Measurements from ENCODE around the gene CDIPT. TPM values are rescaled to one million over a fixed set of nuclear protein-coding genes. Genes with fewer than 3 reads are reported as not detected.

The CDIPT gene
- total RNA-seq, 1 experiment from 2014 or later, result 57.4 TPM

- H3K4me2 ChIP-seq (ENCODE audit: low read depth, low read length, poor library complexity, severe bottlenecking), result no peak overlapping the region
- no peak overlapping the region for H3K9ac ChIP-seq (ENCODE audit: low read length)
- peaks cover 16% of the 10 kb centered on the region; the same call in 1 of the 2 replicates for H4K20me1 ChIP-seq (ENCODE audit: insufficient read depth, low read depth, low read length)
- H3K4me3 ChIP-seq (ENCODE audit: low read length), result no peak overlapping the region
- no peaks in the 10 kb centered on the region for H3K9me3 ChIP-seq (ENCODE audit: low read length)
- no peaks in the 10 kb centered on the region for H3K79me2 ChIP-seq (ENCODE audit: low read length)
- no peaks in the 10 kb centered on the region for H3K9me2 ChIP-seq (replicated peaks; ENCODE audit: insufficient read depth, low read length)
- no peak overlapping the region for H2AFZ ChIP-seq (ENCODE audit: low read length)
- H3K27me3 ChIP-seq (ENCODE audit: low read length), result no peaks in the 10 kb centered on the region
- no peak for DNase-seq
- peaks cover 14% of the 10 kb centered on the region for H3K4me1 ChIP-seq (ENCODE audit: low read length)
- no peaks in the 10 kb centered on the region for H3K36me3 ChIP-seq (ENCODE audit: insufficient read depth, low read length)
- no peak overlapping the region for H3K27ac ChIP-seq (ENCODE audit: low read length)
Measured at GRCh38 chr16:29824589-29825144, 38.4 kb downstream of the CDIPT start.

DNA sequence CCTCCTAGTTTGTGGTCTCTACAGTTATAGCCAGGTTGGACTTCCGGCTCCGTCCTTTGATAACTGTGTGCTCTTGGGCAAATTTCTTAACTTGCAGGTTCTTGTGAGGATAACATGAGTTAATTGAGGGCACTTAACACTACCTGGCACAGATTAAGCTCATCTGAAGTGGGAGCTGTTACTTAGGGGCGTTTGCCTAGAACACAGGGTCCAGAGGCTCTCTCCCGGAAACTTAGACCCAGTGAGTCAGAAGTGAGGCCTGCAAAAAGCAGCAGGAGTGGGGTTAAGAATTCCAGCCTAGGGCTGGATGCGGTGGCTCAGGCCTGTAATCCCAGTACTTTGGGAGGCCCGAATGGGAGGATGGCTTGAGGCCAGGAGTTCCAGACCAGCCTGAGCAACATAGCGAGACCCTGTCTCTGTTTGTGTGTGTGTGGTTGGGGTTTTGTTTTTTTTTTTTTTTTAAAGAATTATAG lies 41.3 kb downstream of the CDIPT start:
- H3K27ac ChIP-seq (ENCODE audit: low read length), result no peak overlapping the region

DNA sequence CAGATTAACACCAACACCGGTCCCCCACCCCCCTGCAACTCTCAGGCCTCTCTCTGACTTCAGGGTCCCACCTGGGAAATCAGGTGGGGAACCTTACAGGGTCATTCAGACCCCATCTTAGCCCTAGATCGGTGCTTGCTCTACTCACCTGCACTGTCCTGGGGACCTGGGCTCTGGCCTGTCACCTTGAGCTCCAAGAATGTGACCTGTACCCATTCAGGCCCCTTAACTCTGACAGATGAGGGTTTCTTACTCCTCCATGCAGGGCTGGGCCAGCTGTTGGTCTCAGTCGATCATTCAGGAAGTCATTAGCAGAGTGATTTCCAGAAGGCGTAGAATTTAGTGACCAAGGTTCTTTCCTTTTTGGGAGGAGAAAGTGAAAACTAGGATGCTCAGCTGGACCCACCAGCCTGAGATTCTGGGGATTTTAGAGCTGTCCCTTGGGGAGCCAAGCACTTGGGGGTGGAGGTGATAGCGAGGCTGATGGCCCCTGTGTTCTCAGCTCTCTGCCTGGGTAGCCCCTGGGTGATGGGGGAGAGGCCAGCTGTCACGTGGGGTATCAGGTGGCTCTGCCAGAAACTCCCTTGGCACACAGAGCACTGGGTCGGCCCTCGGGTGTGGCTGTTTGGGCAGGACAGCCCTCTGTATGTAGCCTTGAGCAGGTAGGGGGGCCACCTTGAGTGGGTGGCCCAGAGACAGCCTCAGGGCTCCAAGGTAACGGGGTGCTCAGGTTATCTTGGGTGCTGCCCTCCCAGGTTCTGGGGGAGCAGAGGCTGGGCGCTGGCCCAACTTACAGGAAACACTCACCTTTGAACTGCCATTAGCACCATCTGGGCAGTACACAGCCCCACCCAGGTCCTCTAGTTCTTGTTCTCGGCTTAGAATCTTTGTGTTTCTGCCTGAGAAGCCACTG lies 42.0 kb downstream of the CDIPT start:
- Histone ChIP-seq H3K27ac (ENCODE audit: low read length) (no peak overlapping the region), H3K4me2 (ENCODE audit: low read depth, low read length, poor library complexity, severe bottlenecking) (peak overlapping the region; percentile 66), H3K9ac (ENCODE audit: low read length) (peak overlapping the region; percentile 56), H3K36me3 (ENCODE audit: insufficient read depth, low read length) (peaks cover 9% of the 10 kb centered on the region; the same call in 1 of the 2 replicates), H2AFZ (ENCODE audit: low read length) (no peak overlapping the region), H3K4me3 (ENCODE audit: low read length) (peak overlapping the region; percentile 49; the same call in 1 of the 2 replicates), H3K9me3 (ENCODE audit: low read length) (no peaks in the 10 kb centered on the region), H3K27me3 (ENCODE audit: low read length) (no peaks in the 10 kb centered on the region), H4K20me1 (ENCODE audit: insufficient read depth, low read depth, low read length) (peaks cover 20% of the 10 kb centered on the region; the same call in 1 of the 2 replicates), H3K4me1 (ENCODE audit: low read length) (peaks cover 40% of the 10 kb centered on the region), H3K79me2 (ENCODE audit: low read length) (peaks cover 8% of the 10 kb centered on the region), H3K9me2 (replicated peaks; ENCODE audit: insufficient read depth, low read length) (no peaks in the 10 kb centered on the region)
- no peak for DNase-seq

More for the DNA sequence above, 41.3 kb downstream of the CDIPT start:
- Histone ChIP-seq H4K20me1 (ENCODE audit: insufficient read depth, low read depth, low read length) (peaks cover 20% of the 10 kb centered on the region; the same call in 1 of the 2 replicates), H3K9me2 (replicated peaks; ENCODE audit: insufficient read depth, low read length) (no peaks in the 10 kb centered on the region), H3K79me2 (ENCODE audit: low read length) (peaks cover 5% of the 10 kb centered on the region), H3K4me3 (ENCODE audit: low read length) (no peak overlapping the region), H3K9me3 (ENCODE audit: low read length) (no peaks in the 10 kb centered on the region), H3K4me1 (ENCODE audit: low read length) (peaks cover 40% of the 10 kb centered on the region), H3K27me3 (ENCODE audit: low read length) (no peaks in the 10 kb centered on the region), H3K9ac (ENCODE audit: low read length) (no peak overlapping the region), H3K4me2 (ENCODE audit: low read depth, low read length, poor library complexity, severe bottlenecking) (no peak overlapping the region), H3K36me3 (ENCODE audit: insufficient read depth, low read length) (peaks cover 9% of the 10 kb centered on the region; the same call in 1 of the 2 replicates), H2AFZ (ENCODE audit: low read length) (no peak overlapping the region)
- no peak for DNase-seq

DNA sequence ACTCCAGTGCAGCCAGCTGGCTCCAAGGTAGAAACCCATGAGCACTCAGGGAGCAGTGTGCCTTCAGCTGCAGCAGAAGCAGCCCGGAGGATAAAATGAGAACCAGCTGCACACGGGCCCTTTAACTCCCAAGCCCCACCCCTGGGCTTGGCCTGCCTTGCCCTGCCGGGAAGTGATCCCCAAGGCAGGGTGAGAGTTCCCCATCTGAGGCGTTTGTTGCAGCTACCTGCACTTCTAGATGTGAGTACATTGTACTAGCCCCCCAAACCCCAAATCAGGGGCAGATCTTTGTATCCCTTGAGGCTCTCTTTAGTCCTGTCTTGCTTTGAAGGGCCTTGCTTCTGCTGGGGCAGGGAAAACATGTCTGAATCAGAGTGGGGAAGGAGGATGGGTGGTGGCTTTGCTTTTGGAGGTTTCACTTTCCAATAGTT lies 42.7 kb downstream of the CDIPT start, which contains the start of gene MVP:
Gene MVP (plus strand): TSS at position 192 of the 431 bp plus-strand sequence. CDS start 10,088 bp downstream, outside the sequence.
- no peak within 1 kb of the TSS for H3K27ac ChIP-seq (ENCODE audit: low read length)
- H3K79me2 ChIP-seq (ENCODE audit: low read length), result peaks cover 8% of the 10 kb centered on the region
- H3K4me3 ChIP-seq (ENCODE audit: low read length), result peak within 1 kb of the TSS; percentile 49
- H2AFZ ChIP-seq (ENCODE audit: low read length), result no peak within 1 kb of the TSS
- H3K9me2 ChIP-seq (replicated peaks; ENCODE audit: insufficient read depth, low read length), result no peaks in the 10 kb centered on the region
- H4K20me1 ChIP-seq (ENCODE audit: insufficient read depth, low read depth, low read length), result peaks cover 20% of the 10 kb centered on the region; the same call in 1 of the 2 replicates
- H3K36me3 ChIP-seq (ENCODE audit: insufficient read depth, low read length), result peaks cover 9% of the 10 kb centered on the region; the same call in 1 of the 2 replicates
- H3K4me2 ChIP-seq (ENCODE audit: low read depth, low read length, poor library complexity, severe bottlenecking), result peak within 1 kb of the TSS; percentile 66
- DNase-seq, result peak; percentile 80
- peaks cover 44% of the 10 kb centered on the region for H3K4me1 ChIP-seq (ENCODE audit: low read length)
- H3K9ac ChIP-seq (ENCODE audit: low read length), result peak within 1 kb of the TSS; percentile 56
- no peaks in the 10 kb centered on the region for H3K9me3 ChIP-seq (ENCODE audit: low read length)
- no peaks in the 10 kb centered on the region for H3K27me3 ChIP-seq (ENCODE audit: low read length)

DNA sequence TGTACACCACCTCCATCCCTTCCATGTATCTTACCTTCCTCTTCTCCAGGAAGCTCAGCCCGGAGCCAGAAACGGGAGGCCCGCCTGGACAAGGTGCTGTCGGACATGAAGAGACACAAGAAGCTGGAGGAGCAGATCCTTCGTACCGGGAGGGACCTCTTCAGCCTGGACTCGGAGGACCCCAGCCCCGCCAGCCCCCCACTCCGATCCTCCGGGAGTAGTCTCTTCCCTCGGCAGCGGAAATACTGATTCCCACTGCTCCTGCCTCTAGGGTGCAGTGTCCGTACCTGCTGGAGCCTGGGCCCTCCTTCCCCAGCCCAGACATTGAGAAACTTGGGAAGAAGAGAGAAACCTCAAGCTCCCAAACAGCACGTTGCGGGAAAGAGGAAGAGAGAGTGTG lies 43.5 kb downstream of the CDIPT start:
- no peak overlapping the region for H2AFZ ChIP-seq (ENCODE audit: low read length)
- H3K9me2 ChIP-seq (replicated peaks; ENCODE audit: insufficient read depth, low read length), result no peaks in the 10 kb centered on the region
- H3K27me3 ChIP-seq (ENCODE audit: low read length), result no peaks in the 10 kb centered on the region
- H3K4me1 ChIP-seq (ENCODE audit: low read length), result peaks cover 52% of the 10 kb centered on the region
- DNase-seq, result no peak
- peak overlapping the region; percentile 26 for H3K9ac ChIP-seq (ENCODE audit: low read length)
- no peak overlapping the region for H3K27ac ChIP-seq (ENCODE audit: low read length)
- H3K4me3 ChIP-seq (ENCODE audit: low read length), result peak overlapping the region; percentile 49; the same call in 1 of the 2 replicates
- peaks cover 9% of the 10 kb centered on the region; the same call in 1 of the 2 replicates for H3K36me3 ChIP-seq (ENCODE audit: insufficient read depth, low read length)
- H3K79me2 ChIP-seq (ENCODE audit: low read length), result peaks cover 8% of the 10 kb centered on the region
- peak overlapping the region; percentile 66 for H3K4me2 ChIP-seq (ENCODE audit: low read depth, low read length, poor library complexity, severe bottlenecking)
- peaks cover 20% of the 10 kb centered on the region; the same call in 1 of the 2 replicates for H4K20me1 ChIP-seq (ENCODE audit: insufficient read depth, low read depth, low read length)
- H3K9me3 ChIP-seq (ENCODE audit: low read length), result no peaks in the 10 kb centered on the region

GRCh38 chr16:29818082-29818481 lies 44.9 kb downstream of the CDIPT start:
- no peak for DNase-seq
- Histone ChIP-seq H3K9me2 (replicated peaks; ENCODE audit: insufficient read depth, low read length) (no peaks in the 10 kb centered on the region), H4K20me1 (ENCODE audit: insufficient read depth, low read depth, low read length) (peaks cover 20% of the 10 kb centered on the region; the same call in 1 of the 2 replicates), H3K27me3 (ENCODE audit: low read length) (no peaks in the 10 kb centered on the region), H3K4me3 (ENCODE audit: low read length) (no peak overlapping the region), H3K4me1 (ENCODE audit: low read length) (peaks cover 66% of the 10 kb centered on the region), H3K9ac (ENCODE audit: low read length) (peak overlapping the region; percentile 27; the same call in 1 of the 2 replicates), H3K9me3 (ENCODE audit: low read length) (no peaks in the 10 kb centered on the region), H3K4me2 (ENCODE audit: low read depth, low read length, poor library complexity, severe bottlenecking) (peak overlapping the region; percentile 100), H3K79me2 (ENCODE audit: low read length) (peaks cover 8% of the 10 kb centered on the region), H3K36me3 (ENCODE audit: insufficient read depth, low read length) (peaks cover 9% of the 10 kb centered on the region; the same call in 1 of the 2 replicates), H3K27ac (ENCODE audit: low read length) (no peak overlapping the region), H2AFZ (ENCODE audit: low read length) (no peak overlapping the region)

DNA sequence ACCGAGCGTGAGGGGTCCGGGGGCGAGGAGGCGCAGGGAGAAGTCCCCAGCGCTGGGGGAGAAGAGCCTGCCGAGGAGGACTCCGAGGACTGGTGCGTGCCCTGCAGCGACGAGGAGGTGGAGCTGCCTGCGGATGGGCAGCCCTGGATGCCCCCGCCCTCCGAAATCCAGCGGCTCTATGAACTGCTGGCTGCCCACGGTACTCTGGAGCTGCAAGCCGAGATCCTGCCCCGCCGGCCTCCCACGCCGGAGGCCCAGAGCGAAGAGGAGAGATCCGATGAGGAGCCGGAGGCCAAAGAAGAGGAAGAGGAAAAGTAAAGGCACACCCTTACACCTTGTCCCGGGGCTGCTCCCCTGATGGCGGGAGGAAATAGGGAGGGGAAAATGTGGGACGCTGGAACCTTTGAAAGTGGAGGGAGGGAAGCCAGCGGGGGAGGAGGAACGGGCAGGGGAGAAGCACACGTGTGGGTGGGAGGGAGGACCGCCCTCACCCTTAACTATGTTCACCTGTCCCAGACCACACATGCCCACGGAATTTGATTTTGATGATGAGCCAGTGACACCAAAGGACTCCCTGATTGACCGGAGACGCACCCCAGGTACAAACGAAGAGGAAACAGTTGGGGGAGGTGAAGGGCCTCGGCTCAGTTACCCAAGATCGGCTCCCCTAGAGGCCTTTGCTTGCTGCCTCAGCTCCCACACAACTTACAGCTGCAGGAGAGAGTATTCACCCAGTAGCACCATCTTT lies 46.2 kb downstream of the CDIPT start:
- Histone ChIP-seq H2AFZ (ENCODE audit: low read length) (peak overlapping the region; percentile 19; the same call in 1 of the 2 replicates), H3K9ac (ENCODE audit: low read length) (peak overlapping the region; percentile 87), H3K36me3 (ENCODE audit: insufficient read depth, low read length) (peaks cover 9% of the 10 kb centered on the region; the same call in 1 of the 2 replicates), H3K27me3 (ENCODE audit: low read length) (no peaks in the 10 kb centered on the region), H4K20me1 (ENCODE audit: insufficient read depth, low read depth, low read length) (peaks cover 20% of the 10 kb centered on the region; the same call in 1 of the 2 replicates), H3K79me2 (ENCODE audit: low read length) (peaks cover 8% of the 10 kb centered on the region), H3K9me3 (ENCODE audit: low read length) (no peaks in the 10 kb centered on the region), H3K27ac (ENCODE audit: low read length) (peak overlapping the region; percentile 89), H3K4me3 (ENCODE audit: low read length) (peak overlapping the region; percentile 83), H3K4me2 (ENCODE audit: low read depth, low read length, poor library complexity, severe bottlenecking) (peak overlapping the region; percentile 100), H3K9me2 (replicated peaks; ENCODE audit: insufficient read depth, low read length) (no peaks in the 10 kb centered on the region), H3K4me1 (ENCODE audit: low read length) (peaks cover 72% of the 10 kb centered on the region)
- peak; percentile 81 for DNase-seq

Data from Karpas-422 (cell line).